Ovary (tissue), 9 donors: Measurements from ENCODE around the gene MCTP2. TPM values are rescaled to one million over a fixed set of nuclear protein-coding genes. Genes with fewer than 3 reads are reported as not detected.

ENCODE experiments used
- DNase-seq, 5 donors: peaks; one replicate each; pipeline ENCODE4 v3.0.0-alpha.2; 2019 to 2020
- H3K27ac ChIP-seq, 2 donors: fragments of 200-600 bp; one replicate each; pipeline versions ENCODE4 v1.5.1 to v1.8.0; 2019 to 2022
- H3K27me3 ChIP-seq: fragments of 200-600 bp; one replicate; pipeline ENCODE4 v1.8.0; 2022
- H3K36me3 ChIP-seq: fragments of 200-600 bp; sonication (generic); one replicate; pipeline ENCODE4 v1.5.1; 2019
- H3K4me1 ChIP-seq: one replicate; pipeline ENCODE4 v1.8.1; 2013; ENCODE audit warnings: mild to moderate bottlenecking, moderate library complexity; ENCODE audit not compliant: insufficient read depth
- H3K4me3 ChIP-seq: fragments of 200-600 bp; sonication (generic); one replicate; pipeline ENCODE4 v1.5.1; 2017
- H3K9me3 ChIP-seq, 2 donors: fragments of 200-600 bp in 1 of 2; sonication (generic) in 1 of 2; one replicate each; pipeline versions ENCODE4 v1.5.1 to v1.8.1; 2013 to 2019; ENCODE audit warnings: mild to moderate bottlenecking in 1 of 2, moderate library complexity in 1 of 2
- CTCF ChIP-seq, 3 donors: fragments of 450-650 bp in 2 of 3; fragments of 200-600 bp in 1 of 3; IDR thresholded peaks; one replicate each; pipeline versions ENCODE4 v1.5.1 to v1.8.0; 2016 to 2022; ENCODE audit warnings: antibody characterized with exemption in 3 of 3, mild to moderate bottlenecking in 1 of 3
- EP300 ChIP-seq: sonication (generic); formaldehyde crosslinking; IDR thresholded peaks from one replicate; pipeline ENCODE4 v1.6.1; 2017; ENCODE audit warnings: antibody characterized with exemption
- POLR2A ChIP-seq: fragments of 450-650 bp; IDR thresholded peaks from one replicate; pipeline ENCODE4 v1.6.1; 2017; ENCODE audit warnings: antibody characterized with exemption, mild to moderate bottlenecking, moderate library complexity
- WGBS, 3 donors: extraction: QIAGEN DNeasy Blood & Tissue Kit in 1 of 3; methylation state at CpG; one replicate each; pipeline versions ENCODE4 v1.1.5 to v1.1.7; 2013 to 2017; 5-methylcytosine and 5-hydroxymethylcytosine counted together
- intact Hi-C, 4 donors: fragments of 100-400 bp; cut with DNase I; formaldehyde crosslinking; loops; one replicate each; pipeline versions ENCODE4 v1.11.0 to v1.15.1; 2022 to 2023
- polyA plus RNA-seq, 2 donors: library from polyadenylated mRNA; stranded (reverse); fragments of 200-250 nt in 1 of 2; fragments of 350-450 nt in 1 of 2; fragmentation: Illumina TruSeq in 1 of 2; extraction: RNeasy Lipid Tissue Mini Kit (QIAGEN cat#74804) in 1 of 2; gene quantifications; one replicate each; pipeline ENCODE4 v1.2.3, GENCODE V29; 2013 to 2014
- total RNA-seq, 7 donors: library from RNA; depleted of rRNA in 2 of 7; stranded (reverse); fragments of >200 nt in 2 of 7; fragmentation: NEBNext Ultra II Directional in 3 of 7; extraction: Animal tissue kit (Norgen Biotek cat#: 25700) in 3 of 7; gene quantifications; one replicate each; pipeline versions ENCODE4 v1.1.0 to v1.2.4, GENCODE V29; 2016 to 2023
- donor health status: DM: no; HTN: no; CAD: no; lungs with moderate emphysema.
- donor health status: DM: no; HTN: no; CAD: no.
- donor health status: Bipolar disorder and iron deficiency.
- donor health status: DM: yes; HTN: yes; CAD: no.
- donor health status: DM: no; HTN: no; CAD: no.
- donor health status: DM: yes; HTN: yes; CAD: no.

Gene MCTP2
- total and polyA plus RNA-seq, 9 donors, result 0.71 to 44.5 (median 5.7) TPM

DNA sequence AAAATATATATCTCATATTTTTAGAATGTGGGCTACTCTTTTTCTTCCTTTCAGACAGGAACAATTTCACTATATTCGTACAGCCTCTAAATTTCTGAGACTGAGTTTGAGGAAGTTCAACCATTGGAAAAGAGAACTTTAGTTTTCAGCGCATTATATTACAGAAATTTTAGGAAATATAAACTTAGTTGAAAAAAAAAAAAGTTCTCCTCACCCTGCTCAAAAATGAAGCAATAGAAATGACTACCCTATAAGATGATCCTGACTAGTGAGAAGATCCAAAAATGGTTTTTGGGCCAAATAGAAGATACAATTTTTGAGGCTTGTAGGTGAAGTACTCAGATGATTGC lies 139.6 kb downstream of the MCTP2 start:
- H3K4me1 ChIP-seq, result no peaks in the 10 kb centered on the region
- H3K27me3 ChIP-seq, result no peaks in the 10 kb centered on the region
- no peaks in the 10 kb centered on the region for H3K9me3 ChIP-seq
- no peak for TF ChIP-seq EP300
- no peak for TF ChIP-seq CTCF (IDR thresholded peaks at IDR 0.05)
- no peak for TF ChIP-seq POLR2A
- no peak overlapping the region for H3K4me3 ChIP-seq
- H3K36me3 ChIP-seq, result no peaks in the 10 kb centered on the region
- DNase-seq, result no peak
- intact Hi-C loops, result no loop called here
- H3K27ac ChIP-seq, result no peak overlapping the region
- 83 to 95% (median 92%) methylated on average over 2 of the region's 2 CpGs for WGBS, 3 donors

DNA sequence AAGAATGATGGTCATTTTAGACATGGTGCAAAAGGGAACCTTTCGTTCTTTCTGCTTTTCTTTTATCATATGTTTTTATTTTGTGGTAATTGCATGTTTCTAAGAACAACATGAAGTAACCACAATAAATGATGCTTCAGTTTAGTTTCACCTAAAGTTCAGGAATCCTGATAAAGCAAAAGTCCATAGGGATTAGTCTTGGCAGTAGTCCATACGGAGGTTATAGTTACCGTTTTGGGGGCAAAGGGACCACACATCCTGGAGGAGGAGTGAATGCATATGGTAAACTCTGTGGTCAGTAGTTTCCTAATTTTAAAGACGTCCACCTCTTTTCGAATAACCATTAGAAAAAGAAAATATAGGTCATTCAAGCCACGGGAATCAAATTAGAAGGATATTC lies 141.5 kb downstream of the MCTP2 start:
- no peak for TF ChIP-seq POLR2A
- TF ChIP-seq CTCF (IDR thresholded peaks at IDR 0.05), result no peak
- no peak for TF ChIP-seq EP300
- intact Hi-C loops, result no loop called here

DNA sequence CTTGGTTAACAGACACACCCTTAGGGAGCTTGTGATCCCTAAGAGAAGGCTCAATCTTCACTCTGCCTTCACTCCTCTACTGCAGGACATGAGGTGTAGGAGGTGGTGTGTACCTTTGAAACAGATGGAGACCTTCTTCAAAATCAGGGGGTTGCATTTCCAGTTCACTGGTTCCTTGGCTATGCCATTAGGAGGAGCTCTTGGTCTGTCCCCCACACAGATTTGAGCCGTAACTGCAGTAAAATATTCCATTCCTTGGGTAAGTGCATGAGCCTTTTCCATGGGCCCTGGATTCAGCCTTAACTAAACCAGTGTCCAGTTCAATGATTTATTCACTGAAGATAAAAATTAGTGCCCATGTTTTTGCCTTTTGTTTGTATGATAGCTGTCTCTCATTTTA lies 144.6 kb downstream of the MCTP2 start:
- 75 to 91% (median 78%) methylated on average over 1 of the region's 1 CpG for WGBS, 3 donors
- Histone ChIP-seq H3K4me1 (no peaks in the 10 kb centered on the region), H3K27ac (no peak overlapping the region), H3K27me3 (no peaks in the 10 kb centered on the region), H3K36me3 (no peaks in the 10 kb centered on the region), H3K9me3 (no peaks in the 10 kb centered on the region), H3K4me3 (no peak overlapping the region)
- no peak for TF ChIP-seq CTCF (IDR thresholded peaks at IDR 0.05)
- TF ChIP-seq POLR2A, result no peak
- no peak for TF ChIP-seq EP300
- intact Hi-C loops, result no loop called here
- no peak for DNase-seq

More for the DNA sequence above, 141.5 kb downstream of the MCTP2 start:
- no peaks in the 10 kb centered on the region for H3K9me3 ChIP-seq
- no peak overlapping the region for H3K4me3 ChIP-seq
- no peaks in the 10 kb centered on the region for H3K27me3 ChIP-seq
- H3K36me3 ChIP-seq, result no peaks in the 10 kb centered on the region
- WGBS, 3 donors, result 61 to 65% (median 64%) methylated on average over 6 of the region's 6 CpGs
- no peak for DNase-seq
- no peak overlapping the region for H3K27ac ChIP-seq
- no peaks in the 10 kb centered on the region for H3K4me1 ChIP-seq

GRCh38 chr15:94379986-94380385 lies 148.6 kb downstream of the MCTP2 start:
- WGBS, 3 donors, result 91 to 94% (median 91%) methylated on average over 3 of the region's 3 CpGs
- intact Hi-C loops, result no loop called here
- H3K27me3 ChIP-seq, result no peaks in the 10 kb centered on the region
- H3K36me3 ChIP-seq, result no peaks in the 10 kb centered on the region
- H3K9me3 ChIP-seq, result no peaks in the 10 kb centered on the region
- DNase-seq, result no peak
- no peak overlapping the region for H3K27ac ChIP-seq
- TF ChIP-seq CTCF (IDR thresholded peaks at IDR 0.05), result no peak
- no peak for TF ChIP-seq EP300
- TF ChIP-seq POLR2A, result no peak
- no peaks in the 10 kb centered on the region for H3K4me1 ChIP-seq
- no peak overlapping the region for H3K4me3 ChIP-seq

DNA sequence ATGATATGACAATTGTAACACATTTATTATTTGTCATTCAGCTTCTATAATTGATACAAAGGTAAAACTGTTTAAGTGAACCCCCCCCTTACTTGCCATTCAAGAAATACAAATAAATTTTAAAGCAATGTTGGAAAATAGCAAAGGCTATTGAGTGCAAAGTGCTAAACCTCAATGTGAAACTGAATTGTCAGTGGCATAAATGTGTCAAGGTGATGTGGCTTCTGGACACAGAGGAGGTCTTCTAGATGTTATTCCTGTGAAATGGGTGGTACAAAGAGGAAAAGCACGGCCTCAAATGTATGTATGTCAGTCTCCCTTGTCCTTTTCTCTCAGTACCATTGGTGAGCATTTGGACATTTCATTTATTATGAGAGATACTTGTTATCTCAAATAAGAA lies 149.4 kb downstream of the MCTP2 start:
- Histone ChIP-seq H3K27ac (no peak overlapping the region), H3K27me3 (no peaks in the 10 kb centered on the region), H3K4me3 (no peak overlapping the region), H3K4me1 (no peaks in the 10 kb centered on the region), H3K36me3 (no peaks in the 10 kb centered on the region), H3K9me3 (no peaks in the 10 kb centered on the region)
- no peak for TF ChIP-seq CTCF (IDR thresholded peaks at IDR 0.05)
- TF ChIP-seq POLR2A, result no peak
- TF ChIP-seq EP300, result no peak
- intact Hi-C loops, result no loop called here
- 88 to 92% (median 92%) methylated on average over 1 of the region's 1 CpG for WGBS, 3 donors
- no peak for DNase-seq
